Pancreas (tissue), 10 donors: Measurements from ENCODE around the gene DIP2B. TPM values are rescaled to one million over a fixed set of nuclear protein-coding genes. Genes with fewer than 3 reads are reported as not detected.

Experiments
- ATAC-seq, 4 donors: fragments of 200-7000 bp; cut with Tn5 transposase; one replicate each; pipeline versions ENCODE4 v1.8.0 to v1.9.1; 2020; ENCODE audit warnings: mild to moderate bottlenecking in 4 of 4, moderate library complexity in 4 of 4
- DNase-seq, 6 donors: peaks; one replicate each; pipeline ENCODE4 v3.0.0-alpha.2; 2020
- FAIRE-seq: peaks from 2 replicates; lab custom pipeline; 2012; peaks lifted over from hg19 to GRCh38; lab: Jason Lieb, UNC
- H3K27ac ChIP-seq, 4 donors: fragments of 200-600 bp; sonication (generic); 1 replicate in 3 of 4; 2 replicates in 1 of 4; pipeline versions ENCODE4 v1.5.0 to v1.8.0; 2020
- H3K27me3 ChIP-seq, 4 donors: fragments of 200-600 bp; one replicate each; pipeline ENCODE4 v1.8.0; 2021
- H3K36me3 ChIP-seq, 3 donors: fragments of 200-600 bp; sonication (generic) in 1 of 3; one replicate each; pipeline versions ENCODE4 v1.5.0 to v1.8.0; 2020 to 2021
- H3K4me1 ChIP-seq, 3 donors: fragments of 200-600 bp; one replicate each; pipeline ENCODE4 v1.8.0; 2021
- H3K4me3 ChIP-seq, 4 donors: fragments of 200-600 bp; sonication (generic) in 2 of 4; one replicate each; pipeline versions ENCODE4 v1.5.0 to v1.8.0; 2020 to 2021
- H3K9me3 ChIP-seq, 4 donors: fragments of 200-600 bp; one replicate each; pipeline ENCODE4 v1.8.0; 2021
- WGBS, 2 donors: extraction: QIAGEN DNeasy Blood & Tissue Kit; methylation state at CpG; one replicate each; pipeline ENCODE4 v1.1.7; 2013; 5-methylcytosine and 5-hydroxymethylcytosine counted together
- intact Hi-C, 3 donors: fragments of 100-400 bp; cut with DNase I; formaldehyde crosslinking; loops; one replicate each; pipeline versions ENCODE4 v1.11.1 to v1.14.2; 2022
- polyA plus RNA-seq, 2 donors: library from polyadenylated mRNA; stranded (reverse); fragments of 200-250 nt; gene quantifications; one replicate each; pipeline ENCODE4 v1.2.3, GENCODE V29; 2013
- total RNA-seq, 6 donors: library from RNA; stranded (reverse); fragmentation: NEBNext Ultra II Directional in 4 of 6; extraction: Animal tissue kit (Norgen Biotek cat#: 25700) in 4 of 6; gene quantifications; one replicate each; pipeline versions ENCODE4 v1.2.1 to v1.2.4, GENCODE V29; 2021 to 2023
- TF ChIP-seq, protein P1 (sequence below), 4 donors: fragments of 200-600 bp; sonication (generic) in 3 of 4; IDR thresholded peaks; one replicate each; pipeline versions ENCODE4 v1.5.0 to v1.8.0; 2021; ENCODE audit warnings: antibody characterized with exemption in 4 of 4
- donor health status: healthy with polysubstance abuse.
- donor health status: DM: no; HTN: no; CAD: no; lungs with moderate emphysema.
- donor health status: DM: no; HTN: no; CAD: no.
- donor health status: control.
- donor health status: control.
- donor health status: Bipolar disorder and iron deficiency.
- donor health status: DM: yes; HTN: yes; CAD: no.
- donor health status: DM: no; HTN: no; CAD: no.
- donor health status: DM: no; HTN: no; CAD: no.
- donor health status: DM: yes; HTN: yes; CAD: no.

Gene DIP2B
- total and polyA plus RNA-seq, 8 donors: 3.2 to 15.9 (median 9.2) TPM

DNA sequence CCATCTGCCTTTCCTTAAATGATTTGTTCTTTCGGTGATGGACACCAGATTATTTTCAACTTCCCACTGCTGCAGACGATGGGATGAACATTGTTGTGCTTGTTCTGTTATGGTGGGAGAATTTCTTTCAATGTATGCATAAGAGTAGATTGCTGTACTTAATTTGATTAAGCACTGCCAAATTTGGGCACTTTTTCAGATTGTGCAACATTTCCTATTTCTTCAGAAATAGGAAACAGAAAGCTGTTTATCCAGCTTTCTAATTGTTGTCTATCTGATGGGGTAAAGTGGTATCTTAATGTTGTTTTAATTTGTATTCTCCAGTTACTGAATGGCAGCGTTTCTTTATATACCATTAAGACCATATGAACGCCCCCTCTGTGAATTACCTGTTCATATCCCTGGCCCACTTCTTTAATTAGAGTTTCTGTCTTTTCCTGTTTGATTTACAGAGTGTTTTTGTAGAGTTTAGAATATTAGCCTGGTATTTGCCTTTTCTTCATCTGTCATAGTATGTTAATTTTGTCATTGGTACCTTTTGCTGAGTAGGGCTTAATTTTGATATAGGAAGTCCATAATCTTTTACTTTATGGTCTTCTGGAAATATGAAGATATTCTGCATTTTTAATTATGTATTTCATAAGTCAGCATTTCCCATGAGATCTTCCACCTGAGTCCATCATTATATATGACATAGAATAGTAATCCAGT is 59.6 kb downstream of the DIP2B start:
- no peak overlapping the region for H3K4me3 ChIP-seq
- WGBS, 2 donors: 40 to 44% methylated on average over 4 of the region's 4 CpGs
- no peaks in the 10 kb centered on the region for H3K36me3 ChIP-seq
- no peak for ATAC-seq
- TF ChIP-seq, protein P1, sequence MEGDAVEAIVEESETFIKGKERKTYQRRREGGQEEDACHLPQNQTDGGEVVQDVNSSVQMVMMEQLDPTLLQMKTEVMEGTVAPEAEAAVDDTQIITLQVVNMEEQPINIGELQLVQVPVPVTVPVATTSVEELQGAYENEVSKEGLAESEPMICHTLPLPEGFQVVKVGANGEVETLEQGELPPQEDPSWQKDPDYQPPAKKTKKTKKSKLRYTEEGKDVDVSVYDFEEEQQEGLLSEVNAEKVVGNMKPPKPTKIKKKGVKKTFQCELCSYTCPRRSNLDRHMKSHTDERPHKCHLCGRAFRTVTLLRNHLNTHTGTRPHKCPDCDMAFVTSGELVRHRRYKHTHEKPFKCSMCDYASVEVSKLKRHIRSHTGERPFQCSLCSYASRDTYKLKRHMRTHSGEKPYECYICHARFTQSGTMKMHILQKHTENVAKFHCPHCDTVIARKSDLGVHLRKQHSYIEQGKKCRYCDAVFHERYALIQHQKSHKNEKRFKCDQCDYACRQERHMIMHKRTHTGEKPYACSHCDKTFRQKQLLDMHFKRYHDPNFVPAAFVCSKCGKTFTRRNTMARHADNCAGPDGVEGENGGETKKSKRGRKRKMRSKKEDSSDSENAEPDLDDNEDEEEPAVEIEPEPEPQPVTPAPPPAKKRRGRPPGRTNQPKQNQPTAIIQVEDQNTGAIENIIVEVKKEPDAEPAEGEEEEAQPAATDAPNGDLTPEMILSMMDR (IDR thresholded peaks at IDR 0.05): no peak
- intact Hi-C loops: no loop called here
- H3K27ac ChIP-seq: no peak overlapping the region
- no peaks in the 10 kb centered on the region for H3K9me3 ChIP-seq
- no peak for FAIRE-seq
- no peaks in the 10 kb centered on the region for H3K27me3 ChIP-seq
- H3K4me1 ChIP-seq: peaks cover 10 to 55% (median 36%) of the 10 kb centered on the region in 3 donors
- DNase-seq: no peak

DNA sequence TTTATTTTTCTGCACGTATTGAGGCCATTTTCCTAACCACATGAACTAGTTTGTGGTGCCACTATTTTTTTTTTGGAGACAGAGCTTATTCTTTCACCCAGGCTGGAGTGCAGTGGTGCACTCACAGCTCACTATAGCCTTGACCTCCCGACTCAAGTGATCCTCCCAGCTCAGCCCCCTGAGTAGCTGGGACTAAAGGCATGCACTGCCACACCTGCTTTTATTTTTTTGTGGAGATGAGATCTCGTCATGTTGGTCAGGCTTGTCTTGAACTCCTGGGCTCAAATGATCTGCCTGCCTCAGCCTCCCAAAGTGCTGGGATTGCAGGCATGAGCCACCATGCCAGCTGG is 60.1 kb downstream of the DIP2B start:
- Histone ChIP-seq H3K9me3 (no peaks in the 10 kb centered on the region), H3K27me3 (no peaks in the 10 kb centered on the region), H3K36me3 (no peaks in the 10 kb centered on the region), H3K4me1 (peaks cover 10 to 60% (median 39%) of the 10 kb centered on the region in 3 donors), H3K27ac (no peak overlapping the region), H3K4me3 (no peak overlapping the region)
- intact Hi-C loops: no loop called here
- DNase-seq (no peak), FAIRE-seq (no peak), ATAC-seq (no peak)
- TF ChIP-seq, protein P1 (IDR thresholded peaks at IDR 0.05): no peak
- 84 to 90% methylated on average over 3 of the region's 3 CpGs for WGBS, 2 donors

DNA sequence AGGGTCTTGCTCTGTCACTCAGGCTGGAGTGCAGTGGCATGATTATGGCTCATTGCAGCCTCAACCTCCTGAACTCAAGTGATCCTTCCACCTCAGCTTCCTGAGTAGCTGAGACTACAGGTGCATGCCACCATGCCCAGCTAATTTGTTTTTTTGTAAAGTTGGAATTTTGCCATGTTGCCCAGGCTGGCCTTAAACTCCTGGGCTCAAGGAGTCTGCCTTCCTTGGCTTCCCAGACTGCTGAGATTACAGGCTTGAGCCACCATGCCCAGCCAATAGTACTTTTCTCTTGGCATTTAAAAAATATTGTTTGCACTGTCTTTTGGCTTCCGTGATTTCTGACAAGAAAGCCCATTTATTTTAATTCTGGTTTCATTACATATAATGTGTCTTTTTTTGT is 61.3 kb downstream of the DIP2B start:
- FAIRE-seq (no peak), DNase-seq (no peak), ATAC-seq (peak in 2 of 4 donors; percentile 18 to 35)
- Histone ChIP-seq H3K27me3 (no peaks in the 10 kb centered on the region), H3K27ac (no peak overlapping the region), H3K4me1 (peaks cover 10 to 64% (median 38%) of the 10 kb centered on the region in 3 donors), H3K9me3 (no peaks in the 10 kb centered on the region), H3K36me3 (no peaks in the 10 kb centered on the region), H3K4me3 (no peak overlapping the region)
- 26% methylated on average over 1 of the region's 1 CpG for WGBS, 2 donors
- TF ChIP-seq, protein P1 (IDR thresholded peaks at IDR 0.05): no peak
- intact Hi-C loops: no loop called here

DNA sequence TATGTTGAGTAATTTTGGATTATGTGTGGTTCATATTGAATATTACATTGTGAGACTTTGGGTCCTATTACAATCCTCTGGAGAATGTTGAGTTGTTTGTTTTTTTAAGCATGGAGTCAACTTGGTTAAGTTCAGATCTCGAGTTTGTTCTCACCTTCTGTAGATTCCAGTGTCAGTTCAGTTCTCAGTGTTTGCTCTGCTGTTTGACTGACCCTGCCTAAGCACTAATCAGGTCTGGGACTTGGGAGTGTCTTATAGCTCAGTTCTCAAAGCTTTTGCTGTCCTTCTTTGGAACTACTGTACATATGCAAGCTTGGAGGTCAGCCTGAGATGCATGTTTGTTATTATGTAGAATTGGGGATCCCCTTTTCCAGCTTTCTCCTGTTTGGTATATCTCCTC is 63.1 kb downstream of the DIP2B start:
- peak overlapping the region in 2 of 4 donors; percentile 37 to 62 for H3K27ac ChIP-seq
- ATAC-seq: peak in 2 of 4 donors; percentile 43 to 49
- intact Hi-C loops: no loop called here
- no peaks in the 10 kb centered on the region for H3K27me3 ChIP-seq
- 26 to 31% methylated on average over 1 of the region's 1 CpG for whole genome bisulfite sequencing, 2 donors
- H3K9me3 ChIP-seq: no peaks in the 10 kb centered on the region
- DNase-seq: no peak
- no peak for FAIRE-seq
- no peak overlapping the region for H3K4me3 ChIP-seq
- TF ChIP-seq, protein P1 (IDR thresholded peaks at IDR 0.05): no peak
- peaks cover 22 to 64% (median 37%) of the 10 kb centered on the region in 3 donors for H3K4me1 ChIP-seq
- H3K36me3 ChIP-seq: no peaks in the 10 kb centered on the region
